GM21390 (cell line): ENCODE data around the gene ADARB2.

ENCODE experiments used
- ATAC-seq: cut with Tn5 transposase; IDR thresholded peaks from one replicate; pipeline ENCODE4 v1.9.1; 2021; ENCODE audit not compliant: unreplicated experiment

Gene ADARB2

GRCh38 chr10:1185911-1186682 is 551.2 kb downstream of the ADARB2 start:
- ATAC-seq, result no peak

GRCh38 chr10:1184541-1185430 is 552.5 kb downstream of the ADARB2 start:
- ATAC-seq, result no peak

- ATAC-seq, result no peak
Measured at GRCh38 chr10:1183701-1184100, 553.6 kb downstream of the ADARB2 start.

GRCh38 chr10:1183033-1183396 is 554.3 kb downstream of the ADARB2 start:
- ATAC-seq, result no peak

- no peak for ATAC-seq
Measured at GRCh38 chr10:1182280-1183032, 554.9 kb downstream of the ADARB2 start.

- ATAC-seq, result no peak
Measured at GRCh38 chr10:1180836-1181235, 556.5 kb downstream of the ADARB2 start.

GRCh38 chr10:1180071-1180730 is 557.1 kb downstream of the ADARB2 start:
- ATAC-seq, result no peak

- ATAC-seq, result no peak
Measured at GRCh38 chr10:1179346-1180070, 557.8 kb downstream of the ADARB2 start.

GRCh38 chr10:1178506-1178905 is 558.8 kb downstream of the ADARB2 start:
- no peak for ATAC-seq

GRCh38 chr10:1177936-1178335 is 559.4 kb downstream of the ADARB2 start:
- no peak for ATAC-seq

- ATAC-seq, result no peak
Measured at GRCh38 chr10:1175956-1176565, 561.3 kb downstream of the ADARB2 start.

- ATAC-seq, result no peak
Measured at GRCh38 chr10:1174022-1174421, 563.3 kb downstream of the ADARB2 start.

GRCh38 chr10:1173091-1173490 is 564.2 kb downstream of the ADARB2 start:
- ATAC-seq, result no peak

GRCh38 chr10:1172256-1172984 is 564.9 kb downstream of the ADARB2 start:
- no peak for ATAC-seq

GRCh38 chr10:1171586-1171985 is 565.7 kb downstream of the ADARB2 start:
- no peak for ATAC-seq

GRCh38 chr10:1171182-1171581 is 566.1 kb downstream of the ADARB2 start:
- ATAC-seq, result no peak

GRCh38 chr10:1170867-1171180 is 566.5 kb downstream of the ADARB2 start:
- ATAC-seq, result no peak

- no peak for ATAC-seq
Measured at GRCh38 chr10:1169981-1170866, 567.1 kb downstream of the ADARB2 start.
